ENCODE results near the gene ATP1A1. TPM values are rescaled to one million over a fixed set of nuclear protein-coding genes. Genes with fewer than 3 reads are reported as not detected.
A peak's percentile ranks its signal among the peaks of the same experiment; 100 is the strongest.

Gene ATP1A1
- total and polyA plus RNA-seq, 9 of the 15 experiments (the other 6 are each of a cell fraction or from before 2014, with no cell fraction given) = 99.3 to 513 (median 234) TPM

GRCh38 chr1:116418091-116418830 is 45.2 kb downstream of the ATP1A1 start (continued):
- TF ChIP-seq CEBPZ (IDR thresholded peaks at IDR 0.05; ENCODE audit: borderline replicate concordance, low read depth, low read length) = no peak
- TF ChIP-seq, protein P1, sequence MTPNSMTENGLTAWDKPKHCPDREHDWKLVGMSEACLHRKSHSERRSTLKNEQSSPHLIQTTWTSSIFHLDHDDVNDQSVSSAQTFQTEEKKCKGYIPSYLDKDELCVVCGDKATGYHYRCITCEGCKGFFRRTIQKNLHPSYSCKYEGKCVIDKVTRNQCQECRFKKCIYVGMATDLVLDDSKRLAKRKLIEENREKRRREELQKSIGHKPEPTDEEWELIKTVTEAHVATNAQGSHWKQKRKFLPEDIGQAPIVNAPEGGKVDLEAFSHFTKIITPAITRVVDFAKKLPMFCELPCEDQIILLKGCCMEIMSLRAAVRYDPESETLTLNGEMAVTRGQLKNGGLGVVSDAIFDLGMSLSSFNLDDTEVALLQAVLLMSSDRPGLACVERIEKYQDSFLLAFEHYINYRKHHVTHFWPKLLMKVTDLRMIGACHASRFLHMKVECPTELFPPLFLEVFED (CRISPR knock-in tag; conservative IDR thresholded peaks at IDR 0.05) = no peak
- peak; percentile 34 for TF ChIP-seq MGA (IDR thresholded peaks at IDR 0.05)
- no peak for TF ChIP-seq GATAD2B (IDR thresholded peaks at IDR 0.05; ENCODE audit: borderline replicate concordance)
- peak; percentile 22; the same call in 1 of the 2 replicates for TF ChIP-seq PKNOX1 (IDR thresholded peaks at IDR 0.05)
- TF ChIP-seq HIVEP1 (CRISPR knock-in tag; IDR thresholded peaks at IDR 0.05) = no peak
- TF ChIP-seq TCFL5 (CRISPR knock-in tag; conservative IDR thresholded peaks at IDR 0.05) = no peak
- no peak for TF ChIP-seq ZNF584 (CRISPR knock-in tag; IDR thresholded peaks at IDR 0.05; ENCODE audit: low read depth)
- no peak for TF ChIP-seq POLR2AphosphoS2 (IDR thresholded peaks at IDR 0.05; ENCODE audit: low read length)
